A673 (cell line): ENCODE measurements around the gene KCNG1. TPM values are rescaled to one million over a fixed set of nuclear protein-coding genes. Genes with fewer than 3 reads are reported as not detected.

Experiments
- BruUV-seq: library from RNA; stranded (reverse); fragments of 400-500 nt; replicated peaks from 2 replicates; lab custom pipeline; 2021; lab: Mats Ljungman, UMichigan
- CTCF ChIA-PET: fragments of 300-600 bp; sonication (Branson Sonifier 250); formaldehyde crosslinking; loops from one replicate; lab custom pipeline; 2022; ENCODE audit warnings: antibody characterized with exemption; lab: Charles Lee
- POLR2A ChIA-PET: fragments of 300-600 bp; sonication (Branson Sonifier 250); formaldehyde crosslinking; loops from one replicate; lab custom pipeline; 2022; ENCODE audit warnings: antibody characterized with exemption; ENCODE audit not compliant: low non-redundant PET; lab: Charles Lee
- DNase-seq: peaks from one replicate; pipeline ENCODE4 v3.0.0-alpha.2; 2015; ENCODE audit warnings: low spot score
- H3K27ac ChIP-seq: fragments of 200-600 bp; sonication (generic); 2 replicates; pipeline ENCODE4 v1.5.1; 2016; ENCODE audit warnings: mixed run types, low read depth, mild to moderate bottlenecking, mixed read lengths, antibody characterized with exemption, low read length; ENCODE audit not compliant: poor library complexity, severe bottlenecking
- H3K27me3 ChIP-seq: fragments of 200-600 bp; sonication (generic); replicated peaks from 2 replicates; pipeline ENCODE4 v1.6.1; 2017; ENCODE audit warnings: mixed run types, low read depth, mild to moderate bottlenecking, mixed read lengths, antibody characterized with exemption, low read length; ENCODE audit not compliant: insufficient read depth, poor library complexity
- H3K36me3 ChIP-seq: fragments of 200-600 bp; sonication (generic); 2 replicates; pipeline ENCODE4 v1.6.1; 2016; ENCODE audit warnings: mixed run types, mild to moderate bottlenecking, mixed read lengths, antibody characterized with exemption, low read length; ENCODE audit not compliant: insufficient read depth, poor library complexity, severe bottlenecking
- H3K4me1 ChIP-seq: fragments of 200-600 bp; sonication (generic); 2 replicates; pipeline ENCODE4 v1.6.1; 2017; ENCODE audit warnings: mixed run types, mild to moderate bottlenecking, mixed read lengths, antibody characterized with exemption, low read length; ENCODE audit not compliant: insufficient read depth, poor library complexity, severe bottlenecking
- H3K4me3 ChIP-seq: fragments of 200-600 bp; sonication (generic); 2 replicates; pipeline ENCODE4 v1.5.1; 2016; ENCODE audit warnings: low read depth, mixed run types, mild to moderate bottlenecking, mixed read lengths, low read length; ENCODE audit not compliant: poor library complexity, severe bottlenecking
- H3K9me3 ChIP-seq: fragments of 200-600 bp; sonication (generic); 2 replicates; pipeline ENCODE4 v1.6.1; 2016; ENCODE audit warnings: mixed run types, low read depth, mild to moderate bottlenecking, mixed read lengths, antibody characterized with exemption, low read length; ENCODE audit not compliant: poor library complexity, severe bottlenecking
- CTCF ChIP-seq: fragments of 300-800, 200-600 bp; sonication (generic); conservative IDR thresholded peaks from 2 replicates; pipeline ENCODE4 v1.5.1; 2017; ENCODE audit warnings: low read depth, mild to moderate bottlenecking, antibody characterized with exemption, low read length, moderate library complexity, mixed read lengths
- EZH2 ChIP-seq: fragments of 200-600 bp; sonication (generic); IDR thresholded peaks from 2 replicates; pipeline ENCODE4 v1.6.1; 2017; ENCODE audit warnings: borderline replicate concordance, low read depth, mild to moderate bottlenecking, mixed read lengths, antibody characterized with exemption, low read length; ENCODE audit not compliant: poor library complexity, severe bottlenecking
- intact Hi-C: fragments of 100-400 bp; cut with micrococcal nuclease; formaldehyde crosslinking; loops from one replicate; pipeline ENCODE4 v1.10.0; 2022; ENCODE audit not compliant: unreplicated experiment
- total RNA-seq: library from RNA; stranded (reverse); gene quantifications from 2 replicates; pipeline ENCODE4 v1.2.3, GENCODE V29; 2021

The KCNG1 gene
- total RNA-seq, 1 experiment from 2014 or later: 19.6 TPM

GRCh38 chr20:50991076-50991475 is 31.8 kb downstream of the KCNG1 start:
- TF ChIP-seq CTCF (no peak), EZH2 (no peak)
- H3K27me3 ChIP-seq: no peaks in the 10 kb centered on the region
- no peak overlapping the region for H3K4me3 ChIP-seq
- POLR2A ChIA-PET: no interaction called here
- no peaks in the 10 kb centered on the region for H3K9me3 ChIP-seq
- CTCF ChIA-PET: interaction anchor here (0.6 kb wide), 1 partner anchor 79 kb away, joined by 5 read pairs; no protein-coding TSS in a partner anchor
- intact Hi-C loops: no loop called here
- no peak overlapping the region for H3K27ac ChIP-seq
- no peaks in the 10 kb centered on the region for H3K4me1 ChIP-seq
- no peaks in the 10 kb centered on the region for H3K36me3 ChIP-seq
- BruUV-seq: no TSS peak
- DNase-seq: no peak

GRCh38 chr20:50987493-50988210 is 35.3 kb downstream of the KCNG1 start:
- DNase-seq: peak; percentile 91
- Histone ChIP-seq H3K36me3 (no peaks in the 10 kb centered on the region), H3K4me1 (no peaks in the 10 kb centered on the region), H3K27me3 (no peaks in the 10 kb centered on the region), H3K4me3 (peak overlapping the region; percentile 15), H3K27ac (no peak overlapping the region), H3K9me3 (no peaks in the 10 kb centered on the region)
- TF ChIP-seq CTCF (peak; percentile 88), EZH2 (no peak)
- no TSS peak for BruUV-seq
- intact Hi-C loops: loop anchor here (2.0 to 10.0 kb wide), 3 partner anchors 319 to 635 kb away; no protein-coding TSS in a partner anchor
- ChIA-PET POLR2A (interaction anchor here (0.5 kb wide), 1 partner anchor 48 kb away, joined by 3 read pairs; no protein-coding TSS in a partner anchor), CTCF (interaction anchor here (0.5 to 1.4 kb wide), 24 partner anchors 8 to 1010 kb away, joined by 3 to 22 read pairs (median 4); no protein-coding TSS in a partner anchor)

GRCh38 chr20:50983321-50983720 is 39.6 kb downstream of the KCNG1 start:
- no peak overlapping the region for H3K27ac ChIP-seq
- ChIA-PET POLR2A (no interaction called here), CTCF (interaction anchor here (0.5 kb wide), 1 partner anchor 879 kb away, joined by 4 read pairs; no protein-coding TSS in a partner anchor)
- H3K27me3 ChIP-seq: no peaks in the 10 kb centered on the region
- no peaks in the 10 kb centered on the region for H3K4me1 ChIP-seq
- H3K36me3 ChIP-seq: no peaks in the 10 kb centered on the region
- no peaks in the 10 kb centered on the region for H3K9me3 ChIP-seq
- no peak for DNase-seq
- BruUV-seq: no TSS peak
- no peak overlapping the region for H3K4me3 ChIP-seq
- TF ChIP-seq EZH2: no peak
- TF ChIP-seq CTCF: no peak
- intact Hi-C loops: loop anchor here (10.0 kb wide), 1 partner anchor 611 kb away; no protein-coding TSS in a partner anchor
